ENCODE results near the gene CDK16.

CDK16 gene

DNA sequence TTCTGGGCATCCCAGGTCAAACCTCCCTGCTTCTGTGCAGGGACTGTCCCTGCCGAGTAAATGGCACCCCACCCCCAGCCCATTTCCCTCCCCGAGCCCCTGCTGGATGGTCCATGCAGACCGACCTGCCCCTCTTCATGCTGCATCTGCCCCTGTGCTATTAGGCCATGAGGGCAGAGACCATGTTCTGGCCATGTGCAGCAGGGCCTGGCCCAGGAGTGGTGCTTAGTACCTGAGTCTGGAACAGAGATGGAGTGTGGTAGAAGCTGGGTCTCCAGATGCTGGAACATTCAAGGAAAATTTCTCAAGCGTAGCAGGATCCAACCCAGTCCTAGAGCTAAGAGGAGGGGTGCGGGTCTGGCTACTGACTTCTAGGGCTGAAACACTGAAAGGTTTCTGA lies 40.1 kb upstream of the CDK16 start:
- Histone ChIP-seq H3K4me3 (replicated peaks; ENCODE audit: insufficient read depth, low read length) (no peak overlapping the region), H3K27ac (replicated peaks) (no peak overlapping the region), H3K27me3 (ENCODE audit: insufficient read depth, poor library complexity, severe bottlenecking) (no peaks in the 10 kb centered on the region)
- no peak for DNase-seq (ENCODE audit: low read depth in 1 of 2, low spot score in 1 of 2)
- TF ChIP-seq, protein P1, sequence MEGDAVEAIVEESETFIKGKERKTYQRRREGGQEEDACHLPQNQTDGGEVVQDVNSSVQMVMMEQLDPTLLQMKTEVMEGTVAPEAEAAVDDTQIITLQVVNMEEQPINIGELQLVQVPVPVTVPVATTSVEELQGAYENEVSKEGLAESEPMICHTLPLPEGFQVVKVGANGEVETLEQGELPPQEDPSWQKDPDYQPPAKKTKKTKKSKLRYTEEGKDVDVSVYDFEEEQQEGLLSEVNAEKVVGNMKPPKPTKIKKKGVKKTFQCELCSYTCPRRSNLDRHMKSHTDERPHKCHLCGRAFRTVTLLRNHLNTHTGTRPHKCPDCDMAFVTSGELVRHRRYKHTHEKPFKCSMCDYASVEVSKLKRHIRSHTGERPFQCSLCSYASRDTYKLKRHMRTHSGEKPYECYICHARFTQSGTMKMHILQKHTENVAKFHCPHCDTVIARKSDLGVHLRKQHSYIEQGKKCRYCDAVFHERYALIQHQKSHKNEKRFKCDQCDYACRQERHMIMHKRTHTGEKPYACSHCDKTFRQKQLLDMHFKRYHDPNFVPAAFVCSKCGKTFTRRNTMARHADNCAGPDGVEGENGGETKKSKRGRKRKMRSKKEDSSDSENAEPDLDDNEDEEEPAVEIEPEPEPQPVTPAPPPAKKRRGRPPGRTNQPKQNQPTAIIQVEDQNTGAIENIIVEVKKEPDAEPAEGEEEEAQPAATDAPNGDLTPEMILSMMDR (IDR thresholded peaks at IDR 0.05; ENCODE audit: insufficient read depth, low read length) = no peak
- no peak for TF ChIP-seq GABPA (IDR thresholded peaks at IDR 0.05; ENCODE audit: low read depth)
- TF ChIP-seq, protein P2, sequence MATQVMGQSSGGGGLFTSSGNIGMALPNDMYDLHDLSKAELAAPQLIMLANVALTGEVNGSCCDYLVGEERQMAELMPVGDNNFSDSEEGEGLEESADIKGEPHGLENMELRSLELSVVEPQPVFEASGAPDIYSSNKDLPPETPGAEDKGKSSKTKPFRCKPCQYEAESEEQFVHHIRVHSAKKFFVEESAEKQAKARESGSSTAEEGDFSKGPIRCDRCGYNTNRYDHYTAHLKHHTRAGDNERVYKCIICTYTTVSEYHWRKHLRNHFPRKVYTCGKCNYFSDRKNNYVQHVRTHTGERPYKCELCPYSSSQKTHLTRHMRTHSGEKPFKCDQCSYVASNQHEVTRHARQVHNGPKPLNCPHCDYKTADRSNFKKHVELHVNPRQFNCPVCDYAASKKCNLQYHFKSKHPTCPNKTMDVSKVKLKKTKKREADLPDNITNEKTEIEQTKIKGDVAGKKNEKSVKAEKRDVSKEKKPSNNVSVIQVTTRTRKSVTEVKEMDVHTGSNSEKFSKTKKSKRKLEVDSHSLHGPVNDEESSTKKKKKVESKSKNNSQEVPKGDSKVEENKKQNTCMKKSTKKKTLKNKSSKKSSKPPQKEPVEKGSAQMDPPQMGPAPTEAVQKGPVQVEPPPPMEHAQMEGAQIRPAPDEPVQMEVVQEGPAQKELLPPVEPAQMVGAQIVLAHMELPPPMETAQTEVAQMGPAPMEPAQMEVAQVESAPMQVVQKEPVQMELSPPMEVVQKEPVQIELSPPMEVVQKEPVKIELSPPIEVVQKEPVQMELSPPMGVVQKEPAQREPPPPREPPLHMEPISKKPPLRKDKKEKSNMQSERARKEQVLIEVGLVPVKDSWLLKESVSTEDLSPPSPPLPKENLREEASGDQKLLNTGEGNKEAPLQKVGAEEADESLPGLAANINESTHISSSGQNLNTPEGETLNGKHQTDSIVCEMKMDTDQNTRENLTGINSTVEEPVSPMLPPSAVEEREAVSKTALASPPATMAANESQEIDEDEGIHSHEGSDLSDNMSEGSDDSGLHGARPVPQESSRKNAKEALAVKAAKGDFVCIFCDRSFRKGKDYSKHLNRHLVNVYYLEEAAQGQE (IDR thresholded peaks at IDR 0.05; ENCODE audit: insufficient replicate concordance, low read depth) = no peak
- TF ChIP-seq POLR2AphosphoS5 (IDR thresholded peaks at IDR 0.05; ENCODE audit: low read depth) = no peak
- no peak for TF ChIP-seq SPI1 (IDR thresholded peaks at IDR 0.05; ENCODE audit: borderline replicate concordance, low read depth)

DNA sequence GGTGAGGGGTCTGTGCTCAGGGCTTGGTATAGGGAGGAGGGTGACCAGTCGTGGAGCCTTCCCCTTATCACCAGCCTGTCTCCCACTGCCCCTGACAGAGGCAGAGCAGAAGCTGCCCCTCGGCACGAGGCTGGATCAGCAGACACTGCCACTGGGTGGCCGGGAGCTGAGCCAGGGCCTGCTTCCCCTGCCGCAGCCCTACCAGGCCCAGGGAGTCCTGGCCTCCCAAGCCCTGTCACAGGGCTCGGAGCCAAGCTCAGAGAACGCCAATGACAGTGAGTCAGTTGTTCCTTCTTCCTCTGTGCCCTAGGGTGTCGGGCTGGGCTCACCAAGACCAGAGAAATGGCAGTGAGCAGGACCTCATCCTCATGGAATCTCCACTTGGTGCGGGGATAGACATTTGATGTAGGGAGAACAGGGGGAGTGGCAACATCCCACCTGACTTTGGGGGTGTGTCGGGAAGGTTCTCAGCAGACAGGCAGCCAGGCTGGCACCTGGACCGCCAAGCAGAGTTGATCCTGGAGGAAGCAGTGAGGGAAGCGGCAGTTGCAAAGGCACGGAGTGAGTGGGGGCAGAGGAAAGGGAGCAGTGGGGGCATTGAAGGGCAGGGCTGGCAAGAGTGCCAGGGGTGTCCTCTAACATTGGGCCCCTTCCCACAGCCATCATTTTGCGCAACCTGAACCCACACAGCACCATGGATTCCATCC lies 39.1 kb upstream of the CDK16 start:
- Histone ChIP-seq H3K27ac (replicated peaks) (no peak overlapping the region), H3K4me3 (replicated peaks; ENCODE audit: insufficient read depth, low read length) (no peak overlapping the region), H3K27me3 (ENCODE audit: insufficient read depth, poor library complexity, severe bottlenecking) (no peaks in the 10 kb centered on the region)
- DNase-seq (ENCODE audit: low read depth in 1 of 2, low spot score in 1 of 2) = no peak
- TF ChIP-seq GABPA (IDR thresholded peaks at IDR 0.05; ENCODE audit: low read depth) = no peak
- TF ChIP-seq, protein P1 (IDR thresholded peaks at IDR 0.05; ENCODE audit: insufficient read depth, low read length) = no peak
- TF ChIP-seq SPI1 (IDR thresholded peaks at IDR 0.05; ENCODE audit: borderline replicate concordance, low read depth) = no peak
- no peak for TF ChIP-seq POLR2AphosphoS5 (IDR thresholded peaks at IDR 0.05; ENCODE audit: low read depth)
- TF ChIP-seq, protein P2 (IDR thresholded peaks at IDR 0.05; ENCODE audit: insufficient replicate concordance, low read depth) = no peak

DNA sequence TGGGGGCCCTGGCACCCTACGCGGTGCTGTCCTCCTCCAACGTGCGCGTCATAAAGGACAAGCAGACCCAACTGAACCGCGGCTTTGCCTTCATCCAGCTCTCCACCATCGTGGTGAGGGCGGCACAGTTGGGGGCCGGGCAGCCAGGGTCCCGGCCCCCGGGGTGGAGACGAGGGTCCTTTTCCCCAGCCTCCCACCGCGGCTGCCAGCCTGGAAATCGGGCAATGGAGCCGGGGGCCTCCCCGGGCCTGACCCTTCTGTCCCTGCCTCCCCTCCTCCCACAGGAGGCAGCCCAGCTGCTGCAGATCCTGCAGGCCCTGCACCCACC lies 38.6 kb upstream of the CDK16 start:
- H3K4me3 ChIP-seq (replicated peaks; ENCODE audit: insufficient read depth, low read length) = no peak overlapping the region
- no peaks in the 10 kb centered on the region for H3K27me3 ChIP-seq (ENCODE audit: insufficient read depth, poor library complexity, severe bottlenecking)
- H3K27ac ChIP-seq (replicated peaks) = no peak overlapping the region
- TF ChIP-seq, protein P2 (IDR thresholded peaks at IDR 0.05; ENCODE audit: insufficient replicate concordance, low read depth) = no peak
- TF ChIP-seq GABPA (IDR thresholded peaks at IDR 0.05; ENCODE audit: low read depth) (no peak), SPI1 (IDR thresholded peaks at IDR 0.05; ENCODE audit: borderline replicate concordance, low read depth) (no peak), POLR2AphosphoS5 (IDR thresholded peaks at IDR 0.05; ENCODE audit: low read depth) (no peak)
- TF ChIP-seq, protein P1 (IDR thresholded peaks at IDR 0.05; ENCODE audit: insufficient read depth, low read length) = no peak
- DNase-seq (ENCODE audit: low read depth in 1 of 2, low spot score in 1 of 2) = no peak
